Activated T-helper 2 cell treated with anti-CD3 and anti-CD28 coated beads, Interferon-gamma antibody, Interleukin-2, Interleukin-4, amounts not matched to agents 10 μg/mL and 5 μg/mL and 100 μg/mL, durations not matched to agents 14 hours and 24 hours and 36 hours (primary cell): ENCODE results near the gene FAM120C. TPM values are rescaled to one million over a fixed set of nuclear protein-coding genes. Genes with fewer than 3 reads are reported as not detected.

Source experiments
- DNase-seq: peaks from one replicate; pipeline ENCODE4 v3.0.0; 2021; ENCODE audit warnings: low spot score
- H3K27ac Mint-ChIP-seq: one replicate; pipeline ENCODE4 v1.8.0; 2021; ENCODE audit warnings: mixed read lengths
- H3K27me3 Mint-ChIP-seq: one replicate; pipeline ENCODE4 v1.8.0; 2021; ENCODE audit warnings: low read depth, mixed read lengths
- H3K36me3 Mint-ChIP-seq: one replicate; pipeline ENCODE4 v1.8.0; 2021; ENCODE audit warnings: low read depth, mixed read lengths
- H3K4me1 Mint-ChIP-seq: one replicate; pipeline ENCODE4 v1.8.0; 2021; ENCODE audit warnings: low read depth, mixed read lengths
- H3K4me3 Mint-ChIP-seq: one replicate; pipeline ENCODE4 v1.8.0; 2021; ENCODE audit warnings: low read depth, mild to moderate bottlenecking, moderate library complexity, mixed read lengths
- H3K9me3 Mint-ChIP-seq: one replicate; pipeline ENCODE4 v1.8.0; 2021; ENCODE audit warnings: mixed read lengths
- intact Hi-C: fragments of 100-400 bp; cut with micrococcal nuclease; formaldehyde crosslinking; loops from one replicate; pipeline ENCODE4 v1.15.1; 2023
- total RNA-seq: library from RNA; stranded (reverse); gene quantifications from 2 replicates; pipeline ENCODE4 v1.2.3, GENCODE V29; 2022

FAM120C gene, protein sequence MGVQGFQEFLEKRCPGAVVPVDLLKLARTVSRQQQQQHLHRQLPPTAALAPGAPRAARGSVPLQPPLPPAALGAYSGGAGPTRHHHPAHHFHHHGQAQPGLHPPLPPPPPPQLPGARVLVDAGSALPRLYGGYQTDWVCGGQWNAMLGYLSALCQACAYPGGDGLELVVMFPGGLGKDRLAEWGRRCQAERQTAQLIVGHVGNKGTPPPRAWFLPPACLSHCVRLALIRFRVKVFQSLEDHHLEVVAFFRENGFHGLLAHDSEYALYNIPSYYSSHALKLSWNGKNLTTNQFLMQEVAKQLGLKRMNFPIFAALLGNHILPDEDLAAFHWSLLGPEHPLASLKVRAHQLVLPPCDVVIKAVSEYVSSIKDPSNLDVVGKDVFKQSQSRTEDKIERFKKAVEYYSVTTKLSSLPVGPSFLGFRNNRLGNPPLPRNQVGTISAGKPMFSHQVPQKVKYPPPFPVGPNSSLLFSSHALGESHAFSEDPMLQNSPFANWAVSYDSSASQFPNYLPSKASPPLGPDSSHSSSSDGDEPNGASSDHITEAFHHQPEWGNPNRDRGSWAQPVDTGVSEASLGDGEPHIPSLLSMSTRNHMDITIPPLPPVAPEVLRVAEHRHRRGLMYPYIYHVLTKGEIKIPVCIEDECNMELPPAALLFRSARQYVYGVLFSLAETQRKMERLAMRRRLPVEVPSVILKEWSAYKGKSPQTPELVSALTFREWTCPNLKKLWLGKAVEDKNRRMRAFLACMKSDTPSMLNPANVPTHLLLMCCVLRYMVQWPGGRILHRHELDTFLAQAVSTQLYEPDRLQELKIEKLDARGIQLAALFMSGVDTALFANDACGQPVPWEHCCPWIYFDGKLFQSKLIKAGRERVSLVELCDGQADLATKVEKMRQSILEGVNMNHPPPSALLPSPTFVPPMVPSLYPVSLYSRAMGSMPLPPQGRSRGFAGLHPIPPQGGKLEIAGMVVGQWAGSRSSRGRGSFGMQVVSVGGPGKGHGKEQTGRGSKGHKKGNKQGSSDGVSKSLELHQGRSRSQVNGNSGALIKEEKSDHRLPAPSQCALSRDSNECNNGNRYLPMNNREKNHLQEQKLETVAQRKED
- 10.0 and 10.6 TPM in 2 replicates for total RNA-seq

DNA sequence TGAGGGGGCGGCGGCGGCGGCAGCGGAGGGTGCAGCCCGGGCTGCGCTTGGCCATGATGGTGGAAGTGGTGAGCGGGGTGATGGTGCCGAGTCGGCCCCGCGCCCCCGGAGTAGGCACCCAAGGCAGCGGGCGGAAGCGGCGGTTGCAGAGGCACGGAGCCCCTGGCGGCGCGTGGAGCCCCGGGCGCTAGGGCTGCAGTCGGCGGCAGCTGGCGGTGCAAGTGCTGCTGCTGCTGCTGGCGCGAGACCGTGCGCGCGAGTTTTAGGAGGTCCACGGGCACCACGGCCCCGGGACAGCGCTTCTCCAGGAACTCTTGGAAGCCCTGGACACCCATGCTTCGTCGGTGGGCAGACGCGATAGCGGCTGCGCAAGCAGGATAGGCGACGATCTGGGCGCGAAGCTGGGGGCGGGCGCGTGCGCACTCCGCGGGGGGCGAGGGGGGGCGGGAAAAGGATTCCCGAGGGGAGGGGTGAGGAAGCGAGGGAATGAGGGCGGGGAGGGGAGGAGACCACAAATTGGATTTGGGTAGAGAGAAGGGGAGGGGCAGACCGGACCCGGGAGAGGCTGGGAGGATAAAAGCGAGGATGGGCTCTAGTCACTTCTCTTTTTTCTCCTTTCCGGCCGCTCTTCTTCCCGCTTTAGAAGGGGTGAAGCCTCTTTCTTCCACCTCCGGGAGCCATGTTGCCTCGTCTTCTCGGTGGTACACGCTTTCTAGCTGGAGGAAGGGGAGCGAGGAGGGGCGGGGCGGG, at the start of gene FAM120C:
TSS of gene FAM120C (minus strand) at position 391 of the 750 bp plus-strand sequence. CDS start at position 335, 56 bp downstream.
- H3K27me3 Mint-ChIP-seq, result no peaks in the 10 kb centered on the region

DNA sequence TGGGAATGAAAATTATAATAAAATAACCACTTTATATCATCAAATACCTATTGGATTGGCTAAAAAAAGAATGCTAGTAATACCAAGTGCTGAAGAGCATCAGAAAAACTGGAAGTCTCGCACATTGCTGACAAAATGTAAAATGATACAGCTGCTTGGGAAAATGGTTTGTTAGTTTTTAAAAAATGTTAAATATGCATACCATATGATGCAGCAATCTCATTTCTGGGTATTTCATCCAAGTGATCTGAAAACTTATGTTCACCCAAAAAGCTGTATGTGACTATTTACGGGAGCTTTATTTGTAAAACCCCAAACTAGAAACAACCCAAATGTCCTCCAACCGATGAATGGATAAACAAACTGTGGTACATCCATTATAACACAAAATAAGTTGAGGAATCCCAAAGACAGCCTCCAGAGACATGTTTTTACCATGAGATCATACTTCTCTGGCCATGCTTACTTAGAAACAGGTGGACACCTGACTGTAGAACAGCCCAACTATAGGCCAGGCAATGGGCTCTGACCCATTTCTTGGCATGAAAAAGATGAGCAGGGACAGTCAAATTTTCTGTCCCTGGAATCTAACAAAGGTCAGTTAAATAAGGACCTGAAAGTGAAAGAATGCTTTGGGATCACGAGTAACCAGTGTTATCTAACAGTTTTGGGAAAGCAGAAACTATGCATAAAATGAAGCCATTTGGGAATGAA, 47.5 kb upstream of the FAM120C start:
- intact Hi-C loops, result no loop called here
- Mint-ChIP-seq H3K4me3 (no peak overlapping the region), H3K36me3 (no peaks in the 10 kb centered on the region), H3K27ac (no peak overlapping the region), H3K4me1 (no peaks in the 10 kb centered on the region), H3K27me3 (no peaks in the 10 kb centered on the region), H3K9me3 (no peaks in the 10 kb centered on the region)
- DNase-seq, result no peak

More for the DNA sequence above, at the start of gene FAM120C:
- intact Hi-C loops, result loop anchor here (1.0 to 10.0 kb wide), 4 partner anchors 139 to 624 kb away; partner anchors contain the start of genes GNL3L, MAGED2, PHF8 and TSR2
- Mint-ChIP-seq H3K4me1 (peaks cover 39% of the 10 kb centered on the region), H3K36me3 (peaks cover 33% of the 10 kb centered on the region), H3K9me3 (no peaks in the 10 kb centered on the region), H3K4me3 (peak within 1 kb of the TSS; percentile 86), H3K27ac (peak within 1 kb of the TSS; percentile 81)
- DNase-seq, result peak; percentile 50

DNA sequence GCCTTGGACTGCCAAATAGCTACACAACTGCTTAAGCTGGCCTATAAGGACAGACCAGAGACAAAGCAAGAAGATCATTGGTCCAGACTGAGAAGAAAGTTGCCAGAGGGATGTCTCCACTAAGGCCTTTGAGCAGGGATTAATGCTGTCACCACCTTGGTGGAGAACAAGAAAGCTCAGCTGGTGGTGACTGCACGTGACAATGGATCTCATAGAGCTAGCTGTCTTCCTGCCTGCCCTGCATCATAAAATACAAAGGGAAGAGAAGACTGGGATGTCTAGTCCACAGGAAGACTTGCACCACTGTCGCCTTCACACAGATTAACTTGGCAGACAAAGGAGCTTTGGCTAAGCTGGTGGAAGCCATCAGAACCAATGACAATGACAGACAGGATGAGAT, 40.5 kb upstream of the FAM120C start:
- H3K36me3 Mint-ChIP-seq, result no peaks in the 10 kb centered on the region
- no peak overlapping the region for H3K4me3 Mint-ChIP-seq
- H3K27ac Mint-ChIP-seq, result no peak overlapping the region
- no peak for DNase-seq
- no peaks in the 10 kb centered on the region for H3K4me1 Mint-ChIP-seq
- no peaks in the 10 kb centered on the region for H3K9me3 Mint-ChIP-seq
- intact Hi-C loops, result no loop called here
- no peaks in the 10 kb centered on the region for H3K27me3 Mint-ChIP-seq

DNA sequence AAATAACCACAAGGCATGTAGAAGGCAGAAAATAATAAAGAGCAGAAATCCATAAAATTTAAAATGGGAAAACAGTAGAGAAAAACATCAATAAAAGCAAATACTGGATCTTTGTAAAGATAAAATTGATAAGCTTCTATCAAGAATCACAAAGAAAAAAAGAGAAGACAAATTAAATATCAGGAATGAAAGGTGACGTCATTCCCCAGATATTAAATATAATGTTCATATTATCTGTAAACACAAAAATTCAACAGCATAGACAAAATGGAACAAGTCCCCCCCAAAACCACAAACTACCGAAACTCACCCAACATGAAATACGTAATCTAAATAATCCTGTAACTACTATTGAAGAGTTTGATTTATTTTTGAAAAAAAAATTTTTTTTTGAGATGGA, 30.5 kb upstream of the FAM120C start:
- Mint-ChIP-seq H3K9me3 (no peaks in the 10 kb centered on the region), H3K4me3 (no peak overlapping the region), H3K4me1 (no peaks in the 10 kb centered on the region), H3K36me3 (no peaks in the 10 kb centered on the region), H3K27ac (no peak overlapping the region), H3K27me3 (no peaks in the 10 kb centered on the region)
- intact Hi-C loops, result no loop called here
- no peak for DNase-seq

DNA sequence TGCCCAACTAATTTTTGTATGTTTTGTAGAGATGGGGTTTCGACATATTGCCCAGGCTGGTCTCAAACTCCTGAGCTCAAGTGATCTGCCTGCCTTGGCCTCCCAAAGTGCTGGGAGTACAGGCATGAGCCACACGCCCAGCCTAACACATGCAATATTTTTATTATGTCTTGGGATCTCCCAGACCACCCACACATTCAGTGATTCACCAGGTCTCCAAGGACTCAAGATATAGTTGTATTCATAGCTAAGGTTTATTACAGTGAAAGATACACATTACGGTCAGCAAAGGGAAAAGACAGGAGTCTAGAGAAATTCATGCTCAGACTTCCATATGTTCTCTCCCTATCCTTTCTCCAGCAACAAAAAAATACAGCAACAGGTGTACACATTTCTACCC, 25.5 kb upstream of the FAM120C start:
- Mint-ChIP-seq H3K27ac (no peak overlapping the region), H3K4me3 (no peak overlapping the region), H3K27me3 (no peaks in the 10 kb centered on the region), H3K36me3 (no peaks in the 10 kb centered on the region), H3K9me3 (no peaks in the 10 kb centered on the region), H3K4me1 (no peaks in the 10 kb centered on the region)
- intact Hi-C loops, result no loop called here
- DNase-seq, result no peak

DNA sequence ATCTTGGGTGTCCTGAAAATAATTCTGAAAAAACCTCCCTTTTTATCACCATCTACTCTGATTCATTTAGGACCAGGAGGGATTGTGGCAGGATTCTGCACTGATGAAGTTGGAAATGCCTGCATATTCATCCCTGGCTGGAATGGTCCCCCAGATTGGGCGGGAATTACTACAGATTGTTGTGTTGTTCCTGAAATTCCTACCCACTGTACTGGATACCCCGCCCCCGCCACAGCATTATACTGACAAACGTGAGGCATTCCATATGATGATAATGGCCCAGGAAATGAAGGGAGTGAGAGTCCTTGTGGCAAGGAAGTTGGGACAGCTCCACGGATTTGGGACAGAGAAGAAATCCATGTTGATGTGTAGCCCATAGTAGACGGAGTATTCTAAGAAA, 15.2 kb upstream of the FAM120C start:
- no peaks in the 10 kb centered on the region for H3K27me3 Mint-ChIP-seq
- H3K4me1 Mint-ChIP-seq, result no peaks in the 10 kb centered on the region
- DNase-seq, result no peak
- H3K4me3 Mint-ChIP-seq, result no peak overlapping the region
- H3K9me3 Mint-ChIP-seq, result no peaks in the 10 kb centered on the region
- no peak overlapping the region for H3K27ac Mint-ChIP-seq
- intact Hi-C loops, result no loop called here
- H3K36me3 Mint-ChIP-seq, result no peaks in the 10 kb centered on the region

DNA sequence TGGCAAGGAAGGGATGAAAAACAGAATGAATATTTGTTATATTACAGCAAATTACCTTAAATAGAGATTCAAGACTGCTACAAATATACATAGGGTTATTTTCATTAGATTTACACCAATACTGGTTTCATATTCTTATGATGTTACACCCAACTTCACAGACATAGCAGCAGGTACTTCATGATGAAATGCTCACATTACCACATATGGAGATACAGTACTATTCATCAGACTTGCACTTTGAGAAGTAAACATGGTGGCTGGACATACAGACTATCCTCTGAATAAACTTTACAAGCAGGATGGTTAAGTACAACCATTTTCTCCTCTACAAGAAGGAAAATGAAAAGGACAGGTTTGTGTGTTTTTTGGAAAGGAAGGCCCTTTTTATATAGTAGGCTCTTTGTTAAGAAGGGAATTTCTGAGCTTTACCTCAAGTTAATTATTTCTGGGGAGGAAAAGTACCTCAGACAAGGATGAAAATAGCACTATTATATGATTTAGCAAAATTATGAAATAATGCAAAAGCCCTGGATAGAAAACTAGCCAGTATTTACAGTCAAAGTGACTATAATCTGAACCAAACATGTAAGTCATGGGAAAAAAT, 12.0 kb upstream of the FAM120C start:
- H3K36me3 Mint-ChIP-seq, result no peaks in the 10 kb centered on the region
- intact Hi-C loops, result no loop called here
- no peaks in the 10 kb centered on the region for H3K4me1 Mint-ChIP-seq
- H3K4me3 Mint-ChIP-seq, result no peak overlapping the region
- no peaks in the 10 kb centered on the region for H3K9me3 Mint-ChIP-seq
- DNase-seq, result no peak
- no peak overlapping the region for H3K27ac Mint-ChIP-seq
- H3K27me3 Mint-ChIP-seq, result no peaks in the 10 kb centered on the region

DNA sequence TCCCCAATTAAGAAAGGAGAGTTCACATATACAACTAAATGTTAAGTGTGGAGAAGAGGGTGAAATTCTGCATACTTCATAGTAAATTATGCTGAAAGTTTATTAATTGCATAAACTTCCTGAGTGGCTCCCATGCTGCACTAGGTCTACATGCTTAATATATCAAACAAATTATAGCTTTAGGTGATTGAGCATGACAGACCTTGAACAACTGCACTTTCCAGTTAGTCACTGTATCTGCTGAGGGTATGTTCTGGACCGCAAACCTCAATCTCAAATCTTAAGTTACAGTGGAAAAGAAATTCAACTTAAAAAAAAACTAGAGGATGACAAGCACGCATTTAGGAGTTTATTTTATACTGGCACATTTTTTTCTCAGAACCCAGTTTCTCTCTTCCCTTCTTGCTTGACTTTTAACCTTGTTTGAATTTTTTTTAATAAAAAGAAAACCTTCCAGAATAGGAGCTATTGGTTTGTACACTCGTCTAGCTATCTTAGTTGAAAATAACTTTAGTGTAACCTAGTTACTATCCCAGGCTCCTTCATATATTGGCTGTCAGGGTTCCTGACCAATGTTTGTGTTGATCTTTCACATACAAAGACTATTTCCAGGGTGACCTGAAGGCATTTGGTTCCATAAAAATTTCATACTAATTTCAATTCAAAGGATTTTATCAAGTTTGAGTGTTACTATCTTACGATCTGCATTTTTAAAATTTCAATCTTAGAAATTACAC, 10.2 kb upstream of the FAM120C start:
- H3K9me3 Mint-ChIP-seq, result no peaks in the 10 kb centered on the region
- H3K4me1 Mint-ChIP-seq, result no peaks in the 10 kb centered on the region
- H3K4me3 Mint-ChIP-seq, result no peak overlapping the region
- no peaks in the 10 kb centered on the region for H3K27me3 Mint-ChIP-seq
- no peak for DNase-seq
- H3K27ac Mint-ChIP-seq, result no peak overlapping the region
- intact Hi-C loops, result no loop called here
- no peaks in the 10 kb centered on the region for H3K36me3 Mint-ChIP-seq

DNA sequence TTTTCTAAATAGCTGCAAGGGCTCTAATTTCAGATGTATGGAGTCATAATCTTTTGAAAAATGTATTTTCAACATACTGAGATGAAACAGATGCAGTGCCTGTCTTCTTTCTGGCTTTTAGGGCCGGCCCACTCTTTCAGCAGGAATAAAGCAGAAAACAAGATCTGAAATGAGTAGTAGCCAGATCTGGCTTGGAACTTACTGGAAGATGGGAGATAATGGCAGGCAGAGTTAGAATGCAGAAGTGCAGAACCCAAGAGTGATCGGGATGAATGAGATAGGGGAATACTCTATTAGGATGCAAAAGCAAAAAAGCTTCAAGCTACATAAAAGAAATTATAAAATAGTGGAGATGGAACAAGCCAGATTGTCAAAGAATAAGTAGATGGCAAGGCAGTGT, 1.4 kb upstream of the FAM120C start:
- Mint-ChIP-seq H3K27me3 (no peaks in the 10 kb centered on the region), H3K27ac (no peak overlapping the region), H3K9me3 (no peaks in the 10 kb centered on the region), H3K36me3 (peaks cover 26% of the 10 kb centered on the region), H3K4me1 (peaks cover 29% of the 10 kb centered on the region), H3K4me3 (no peak overlapping the region)
- intact Hi-C loops, result loop anchor here (5.0 to 10.0 kb wide), 2 partner anchors 350 to 623 kb away; partner anchors contain the start of genes GNL3L and MAGED2
- DNase-seq, result no peak

DNA sequence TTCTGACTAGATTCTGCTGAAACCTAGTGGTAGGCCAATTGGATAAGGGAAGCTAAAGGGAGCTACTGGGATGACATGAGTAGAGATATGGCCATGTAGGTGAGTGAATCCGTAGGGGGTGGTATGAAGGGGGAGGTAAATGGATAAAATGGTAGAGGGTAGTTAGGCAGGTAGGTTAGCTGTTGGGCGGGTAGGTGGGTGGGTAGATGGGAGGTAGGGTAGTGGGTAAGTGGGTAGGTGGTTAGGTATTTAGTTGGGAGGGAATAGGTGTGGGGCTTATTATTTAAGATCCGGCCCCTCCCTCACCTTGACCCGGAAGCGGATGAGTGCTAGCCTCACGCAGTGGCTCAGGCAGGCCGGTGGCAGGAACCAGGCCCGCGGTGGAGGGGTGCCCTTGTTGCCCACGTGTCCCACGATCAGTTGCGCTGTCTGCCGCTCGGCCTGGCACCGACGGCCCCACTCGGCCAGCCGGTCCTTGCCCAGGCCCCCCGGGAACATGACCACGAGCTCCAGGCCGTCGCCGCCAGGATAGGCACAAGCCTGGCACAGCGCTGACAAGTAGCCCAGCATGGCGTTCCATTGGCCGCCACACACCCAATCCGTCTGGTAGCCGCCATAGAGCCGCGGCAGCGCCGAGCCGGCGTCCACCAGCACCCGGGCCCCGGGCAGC, 725 bp downstream of the FAM120C start:
- Mint-ChIP-seq H3K4me3 (peak overlapping the region; percentile 86), H3K36me3 (peaks cover 40% of the 10 kb centered on the region), H3K27me3 (no peaks in the 10 kb centered on the region), H3K9me3 (no peaks in the 10 kb centered on the region), H3K27ac (peak overlapping the region; percentile 81), H3K4me1 (peaks cover 46% of the 10 kb centered on the region)
- intact Hi-C loops, result loop anchor here (5.0 to 10.0 kb wide), 2 partner anchors 352 to 625 kb away; partner anchors contain the start of genes GNL3L and MAGED2
- DNase-seq, result peak; percentile 44
